Measurements from ENCODE around the gene LRRC53.
A peak's percentile ranks its signal among the peaks of the same experiment; 100 is the strongest.

LRRC53 gene

GRCh38 chr1:74512170-74512915, at the start of gene LRRC53:
Gene LRRC53, minus strand, starts transcription at chr1:74512611. Its CDS starts 29,262 bp downstream, at chr1:74483349.
- DNase-seq = no peak

- no peak for DNase-seq
Measured at GRCh38 chr1:74549932-74550331, 37.5 kb upstream of the LRRC53 start.

- DNase-seq = no peak
Measured at GRCh38 chr1:74548961-74549750, 36.7 kb upstream of the LRRC53 start.

- no peak for DNase-seq
Measured at GRCh38 chr1:74545821-74546220, 33.4 kb upstream of the LRRC53 start.

GRCh38 chr1:74534241-74534640, 21.8 kb upstream of the LRRC53 start:
- no peak for DNase-seq

- no peak for DNase-seq
Measured at GRCh38 chr1:74531796-74532195, 19.4 kb upstream of the LRRC53 start.

- no peak for DNase-seq
Measured at GRCh38 chr1:74530892-74531291, 18.5 kb upstream of the LRRC53 start.

GRCh38 chr1:74528123-74528522, 15.7 kb upstream of the LRRC53 start:
- DNase-seq = no peak

GRCh38 chr1:74526708-74527107, 14.3 kb upstream of the LRRC53 start:
- no peak for DNase-seq

GRCh38 chr1:74523873-74524480, 11.6 kb upstream of the LRRC53 start:
- DNase-seq = no peak

- no peak for DNase-seq
Measured at GRCh38 chr1:74522148-74522547, 9.7 kb upstream of the LRRC53 start.

GRCh38 chr1:74517599-74518051, 5.2 kb upstream of the LRRC53 start:
- no peak for DNase-seq

- no peak for DNase-seq
Measured at GRCh38 chr1:74513411-74514300, 1.2 kb upstream of the LRRC53 start.

- DNase-seq = no peak
Measured at GRCh38 chr1:74508449-74508848, 4.0 kb downstream of the LRRC53 start.

GRCh38 chr1:74505928-74506710, 6.3 kb downstream of the LRRC53 start:
- no peak for DNase-seq

GRCh38 chr1:74504933-74505512, 7.4 kb downstream of the LRRC53 start:
- DNase-seq = no peak

- DNase-seq = peak; percentile 47 to 61
Measured at GRCh38 chr1:74504125-74504932, 8.1 kb downstream of the LRRC53 start.

- DNase-seq = no peak
Measured at GRCh38 chr1:74502858-74503257, 9.6 kb downstream of the LRRC53 start.

GRCh38 chr1:74502432-74502831, 10.0 kb downstream of the LRRC53 start:
- no peak for DNase-seq

GRCh38 chr1:74498901-74499300, 13.5 kb downstream of the LRRC53 start:
- DNase-seq = no peak

- no peak for DNase-seq
Measured at GRCh38 chr1:74496669-74497068, 15.7 kb downstream of the LRRC53 start.

Measured in activated CD4-positive, alpha-beta T cell treated with anti-CD3 and anti-CD28 coated beads, Interleukin-2, amount 50 U/mL, for 48 hours (primary cell).